ENCODE data around the gene QRICH2.
"Not testable (repeated sequence)": the region's sequence is repeated elsewhere in the genome, so short reads cannot be mapped to it uniquely, and the experiment has no call there.

GRCh38 chr17:76252967-76253766 lies 54.9 kb downstream of the QRICH2 start:
- not testable (repeated sequence) for TF ChIP-seq POLR2A, CTCF, EP300 (IDR thresholded peaks at IDR 0.05)

Measured in gastroesophageal sphincter (tissue), 3 donors.